GM19193 (cell line): Measurements from ENCODE around the gene MARK3.

Experiments
- POLR2A ChIP-seq: IDR thresholded peaks from 4 replicates; pipeline ENCODE4 v1.6.1; 2011; ENCODE audit not compliant: insufficient read depth, insufficient read length; ENCODE audit errors: extremely low read depth

The MARK3 gene

DNA sequence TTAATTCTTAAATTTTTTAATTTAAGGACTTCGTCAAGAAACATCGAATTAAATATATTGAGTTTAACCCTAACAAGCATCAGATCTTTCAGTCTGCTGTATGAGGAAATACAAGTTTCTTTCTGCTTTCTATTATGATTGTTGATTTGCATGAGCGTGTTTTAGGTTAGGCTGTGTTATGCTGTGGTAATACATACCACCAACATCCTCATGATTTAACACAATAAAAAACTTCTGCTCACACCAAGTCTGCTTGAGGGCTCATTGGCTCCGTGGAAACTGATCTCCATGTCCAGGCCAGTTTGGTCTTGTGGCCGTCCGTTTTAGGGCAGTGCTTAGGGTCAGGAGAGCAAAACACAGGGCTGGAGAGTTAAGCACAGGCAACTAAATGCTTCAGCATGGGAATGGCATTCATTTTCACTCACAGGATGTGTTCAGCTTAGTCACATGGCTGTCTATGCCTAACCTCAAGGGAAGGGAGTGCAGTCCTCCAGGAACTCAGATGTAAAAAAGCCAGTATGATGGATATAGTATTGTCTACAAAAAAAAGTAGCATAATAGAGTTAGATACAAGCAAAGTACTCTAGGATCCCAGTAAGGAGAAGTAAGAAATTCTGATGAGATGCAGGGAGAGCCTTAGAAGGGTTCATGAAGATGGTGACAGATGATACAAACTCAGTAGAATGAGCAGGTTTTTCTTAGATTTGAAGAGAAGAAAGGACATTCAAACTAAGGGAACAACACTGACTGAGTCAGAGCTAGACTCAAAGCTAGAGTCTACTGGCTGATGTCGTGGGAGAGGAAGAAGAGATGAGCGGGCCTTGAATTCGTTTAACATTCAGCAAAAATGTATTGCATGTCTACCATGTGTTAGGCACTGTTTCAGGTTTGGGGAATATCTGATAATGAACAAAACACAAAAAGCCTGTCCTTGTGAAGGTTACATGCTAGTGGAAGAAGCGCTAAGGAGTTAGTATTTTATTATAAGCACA, 16.3 kb downstream of the MARK3 start:
- TF ChIP-seq POLR2A = no peak

DNA sequence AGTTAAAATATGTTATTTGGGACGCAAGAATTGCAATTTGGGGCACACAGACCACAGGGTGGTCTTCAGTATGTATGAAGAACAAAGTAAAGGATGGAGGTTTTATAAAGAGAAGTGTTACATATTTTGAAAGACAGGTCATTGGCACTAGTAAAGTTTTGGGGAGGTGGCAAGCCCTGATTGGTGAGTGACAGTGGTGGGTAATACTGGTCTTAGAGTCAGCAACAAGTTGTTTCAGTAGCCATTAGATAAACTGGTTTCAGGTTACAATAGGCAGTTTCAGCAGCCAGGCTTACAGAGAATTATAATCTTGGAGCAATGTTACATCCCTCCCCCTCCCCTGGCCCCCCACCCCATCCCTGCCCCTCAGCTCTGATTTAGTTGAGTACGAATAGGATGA, 17.5 kb downstream of the MARK3 start:
- no peak for TF ChIP-seq POLR2A

DNA sequence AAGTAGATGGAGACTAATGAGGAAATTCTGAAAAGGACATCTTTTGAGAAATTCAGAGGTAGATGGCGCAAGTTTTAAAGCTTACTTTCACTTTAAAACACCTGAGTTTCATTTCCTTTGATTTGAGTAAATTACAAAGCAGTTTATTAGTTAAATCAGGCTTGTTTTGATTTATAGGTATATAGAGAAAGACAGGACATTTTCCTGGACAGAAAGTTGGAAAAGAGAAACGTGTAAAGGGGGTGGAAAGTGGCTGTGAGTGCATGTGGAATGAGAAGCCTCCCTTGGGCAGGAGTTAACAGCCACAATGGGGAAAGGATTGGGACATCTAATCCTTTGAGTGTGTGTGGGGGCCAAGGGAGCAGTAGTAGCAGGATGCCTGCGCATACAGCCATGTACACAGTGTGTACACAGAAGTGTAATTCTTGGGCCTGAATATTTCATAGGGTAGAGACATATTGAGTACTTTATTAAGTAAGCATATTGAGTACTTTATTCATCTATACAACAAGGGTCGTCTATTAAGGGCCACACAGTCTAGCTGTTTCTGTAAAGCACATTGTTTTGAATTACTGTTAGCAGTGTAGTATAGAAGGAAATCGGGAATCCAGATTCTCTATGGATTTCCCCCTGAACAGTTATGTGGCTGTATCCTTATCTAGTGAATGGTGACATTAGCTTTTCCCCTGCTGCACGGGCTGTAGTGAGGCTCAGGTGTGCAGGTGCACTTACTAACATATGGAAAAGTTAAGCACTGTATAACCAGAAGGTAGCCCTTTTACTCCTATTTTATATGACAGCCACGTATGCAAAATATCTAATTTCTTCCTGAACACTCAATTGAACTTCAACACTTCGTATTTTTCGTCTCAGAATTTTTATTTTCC, 19.1 kb downstream of the MARK3 start:
- TF ChIP-seq POLR2A = no peak

DNA sequence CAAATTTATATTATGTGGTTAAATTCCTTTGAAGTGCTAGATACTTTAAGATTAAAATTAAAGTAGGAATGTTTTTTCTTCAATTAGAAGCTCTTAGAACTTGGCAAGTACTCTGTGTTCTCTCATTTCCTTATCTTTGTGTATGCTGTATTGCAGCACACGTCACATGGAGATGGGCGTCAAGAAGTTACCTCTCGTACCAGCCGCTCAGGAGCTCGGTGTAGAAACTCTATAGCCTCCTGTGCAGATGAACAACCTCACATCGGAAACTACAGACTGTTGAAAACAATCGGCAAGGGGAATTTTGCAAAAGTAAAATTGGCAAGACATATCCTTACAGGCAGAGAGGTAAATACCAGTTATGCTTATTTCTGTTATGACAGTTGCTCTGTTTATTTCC, 19.7 kb downstream of the MARK3 start:
- TF ChIP-seq POLR2A = no peak

DNA sequence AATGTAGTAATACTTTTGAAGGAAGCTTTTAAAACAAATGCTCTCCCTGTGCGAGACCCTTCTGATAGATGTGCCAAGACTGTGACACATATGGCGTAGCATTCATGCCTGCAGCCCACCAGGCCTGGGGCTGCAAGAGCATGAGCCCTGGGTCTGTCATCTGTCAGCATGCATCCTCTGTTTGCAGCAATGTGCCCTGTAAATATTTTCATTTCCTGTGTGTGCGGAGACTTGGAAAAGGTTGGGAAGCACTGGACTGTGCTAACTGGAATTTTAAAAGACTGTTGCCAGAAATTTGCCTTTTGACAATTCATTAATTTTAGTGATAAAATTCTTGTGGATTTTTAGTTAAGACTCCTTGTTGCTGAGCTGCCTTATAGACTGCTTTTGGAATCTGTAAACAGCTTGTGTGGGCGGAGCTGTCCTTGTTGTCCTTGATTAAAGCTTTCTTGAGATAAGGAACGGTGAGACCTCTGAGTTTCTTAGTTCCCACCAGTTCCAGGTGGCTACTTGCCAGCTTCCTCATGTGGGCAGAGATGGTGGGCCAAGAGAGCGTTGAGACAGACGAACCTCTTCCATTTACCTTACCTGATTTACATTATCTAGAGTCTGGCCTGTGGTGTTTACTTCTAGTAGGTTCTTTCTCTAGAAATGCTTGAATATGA, 23.4 kb downstream of the MARK3 start:
- no peak for TF ChIP-seq POLR2A

DNA sequence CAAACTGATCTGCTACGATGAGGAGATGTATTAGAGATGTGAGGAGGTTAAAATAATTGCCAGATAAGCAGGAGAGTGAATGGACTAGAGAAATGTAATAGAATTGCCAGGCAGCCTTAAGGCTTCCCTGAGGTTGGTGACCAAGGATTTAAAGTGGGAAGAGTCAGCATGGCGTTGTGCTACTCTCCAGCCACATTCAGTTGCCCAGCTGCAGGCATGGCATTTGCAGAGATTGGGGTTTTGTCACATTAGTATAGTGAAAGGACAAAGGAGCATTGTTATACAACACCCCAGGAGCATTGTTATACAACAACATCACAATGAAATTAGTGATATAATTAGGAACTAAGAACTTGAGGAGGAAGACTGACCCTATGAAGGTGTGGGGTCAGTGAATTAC, 31.7 kb downstream of the MARK3 start:
- no peak for TF ChIP-seq POLR2A

DNA sequence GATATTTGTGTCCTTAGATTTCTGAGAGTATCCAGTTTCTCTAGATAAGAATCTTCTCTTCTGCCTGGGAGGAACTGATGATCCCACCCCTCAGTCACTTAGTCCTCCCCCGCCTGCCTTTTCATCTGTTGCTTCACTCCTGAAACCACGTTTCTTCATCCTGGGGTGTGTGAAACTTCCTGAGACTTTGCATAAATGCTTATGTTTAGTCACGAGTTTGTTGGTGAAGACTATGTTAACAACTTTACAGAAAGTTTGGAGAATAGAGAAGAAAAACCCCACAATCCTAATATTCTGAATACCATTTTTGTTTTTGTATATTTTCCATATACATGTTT, 33.2 kb downstream of the MARK3 start:
- TF ChIP-seq POLR2A = no peak

DNA sequence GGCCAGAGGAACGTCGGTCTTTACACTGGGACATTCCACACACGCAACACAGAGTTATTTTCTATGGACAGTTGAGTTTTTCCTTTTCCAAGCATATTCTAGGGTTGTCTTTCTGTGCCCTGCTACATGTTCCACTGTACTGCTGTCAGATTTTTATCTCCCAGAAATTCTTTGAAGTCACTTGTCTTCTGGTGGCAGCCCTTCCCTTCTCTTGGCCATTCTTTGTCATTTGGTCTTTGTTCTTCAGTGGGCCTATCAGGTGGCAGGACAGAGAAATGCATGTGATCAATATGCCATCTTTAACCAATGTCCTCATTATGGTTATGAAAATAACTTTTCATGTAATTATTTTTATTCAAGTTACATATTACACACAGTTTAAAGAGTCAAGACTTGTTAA, 36.3 kb downstream of the MARK3 start:
- TF ChIP-seq POLR2A = no peak

DNA sequence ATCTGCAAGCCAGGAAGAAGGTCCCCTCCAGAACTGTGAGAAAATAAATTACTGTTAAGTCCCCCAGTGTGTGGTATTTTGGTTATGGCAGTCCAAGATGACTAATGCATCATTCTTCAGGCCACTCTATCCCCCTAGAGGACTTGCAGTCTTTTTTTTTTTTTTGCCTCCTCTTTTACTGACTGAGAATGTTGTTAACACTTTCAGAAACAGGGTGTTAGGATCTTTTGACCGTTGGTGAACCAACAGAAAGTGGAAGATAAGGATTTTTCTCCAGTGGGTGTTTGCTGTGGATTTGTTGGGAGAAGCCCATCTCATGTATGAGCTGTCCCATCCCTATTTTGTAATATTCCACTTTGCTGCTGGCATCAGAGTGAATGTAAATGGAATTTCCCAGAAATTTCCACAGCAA, 37.8 kb downstream of the MARK3 start:
- no peak for TF ChIP-seq POLR2A

DNA sequence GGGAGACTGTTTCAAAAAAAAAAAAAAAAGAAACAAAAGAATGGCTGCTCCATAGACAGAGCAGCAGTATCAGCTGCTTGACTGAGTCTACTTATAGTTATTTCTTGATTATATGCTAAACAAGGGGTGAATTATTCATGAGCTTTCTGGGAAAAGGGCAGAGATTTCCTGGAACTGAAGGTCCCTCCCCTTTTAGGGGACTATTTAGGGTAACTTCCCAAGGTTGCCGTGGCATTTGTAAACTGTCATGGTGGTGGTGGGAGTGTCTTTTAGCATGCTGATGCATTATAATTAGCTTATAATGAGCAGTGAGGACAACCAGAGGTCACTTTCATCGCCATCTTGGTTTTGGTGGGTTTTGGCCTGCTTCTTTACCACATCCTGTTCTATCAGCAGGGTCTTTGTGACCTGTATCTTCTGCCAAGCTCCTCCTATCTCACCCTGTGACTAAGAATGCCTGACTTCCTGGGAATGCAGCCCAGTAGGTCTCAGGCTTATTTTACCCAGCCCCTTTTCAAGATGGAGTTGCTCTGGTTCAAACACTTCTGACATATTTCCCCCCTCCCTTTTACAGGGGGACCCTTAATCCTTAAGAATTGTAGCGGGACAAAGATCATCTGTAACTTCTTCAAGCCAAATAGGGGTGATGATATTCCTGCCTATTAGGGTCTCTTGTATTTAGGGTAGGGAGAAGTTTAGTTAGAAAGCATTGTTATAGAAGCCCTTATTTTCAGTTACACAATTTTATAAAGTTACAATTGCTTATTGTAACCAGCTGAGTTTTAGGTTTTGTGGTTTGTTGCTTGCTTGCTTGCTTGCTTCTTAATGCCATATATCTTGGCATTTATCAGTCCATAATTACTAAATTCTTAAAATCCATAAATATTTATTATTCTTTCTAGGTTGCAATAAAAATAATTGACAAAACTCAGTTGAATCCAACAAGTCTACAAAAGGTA, 42.5 kb downstream of the MARK3 start:
- no peak for TF ChIP-seq POLR2A

DNA sequence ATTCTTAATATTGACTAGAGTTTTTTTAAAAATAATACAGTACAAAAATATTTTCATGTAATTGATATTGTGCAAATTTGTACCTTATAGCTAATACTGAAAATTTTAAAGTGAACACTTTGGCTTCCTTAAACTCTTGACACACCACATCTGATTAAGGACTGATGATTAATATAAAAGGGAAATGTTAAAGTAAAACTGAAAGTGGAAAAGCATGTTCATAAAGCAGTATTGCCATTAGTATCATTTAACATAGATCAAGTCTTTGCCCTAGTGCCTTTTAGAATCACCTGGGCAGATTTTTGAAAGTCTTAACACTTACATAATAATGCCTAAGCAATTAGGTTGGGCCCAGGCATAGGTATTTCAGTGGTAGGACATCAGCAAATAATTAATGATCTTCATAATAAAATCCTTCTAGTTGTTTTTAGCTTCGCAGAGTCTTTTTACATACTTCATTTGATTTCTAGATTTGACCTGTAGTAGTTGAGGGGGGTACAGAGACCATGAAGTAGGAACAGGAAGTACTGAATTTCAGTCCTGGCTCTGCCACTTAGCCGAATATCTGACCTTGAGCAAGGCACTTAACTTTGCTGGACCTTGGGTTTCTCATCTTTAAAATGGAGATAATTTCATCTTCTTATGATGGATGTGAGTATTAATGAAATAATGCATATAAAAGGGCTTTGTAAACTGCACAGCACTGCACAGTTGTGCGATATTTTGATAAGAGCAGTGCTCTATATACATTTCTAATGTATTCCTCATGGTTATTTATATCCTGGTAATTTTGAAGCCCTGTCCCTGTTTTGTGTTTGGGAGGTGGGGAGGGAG, 43.7 kb downstream of the MARK3 start:
- TF ChIP-seq POLR2A = no peak

DNA sequence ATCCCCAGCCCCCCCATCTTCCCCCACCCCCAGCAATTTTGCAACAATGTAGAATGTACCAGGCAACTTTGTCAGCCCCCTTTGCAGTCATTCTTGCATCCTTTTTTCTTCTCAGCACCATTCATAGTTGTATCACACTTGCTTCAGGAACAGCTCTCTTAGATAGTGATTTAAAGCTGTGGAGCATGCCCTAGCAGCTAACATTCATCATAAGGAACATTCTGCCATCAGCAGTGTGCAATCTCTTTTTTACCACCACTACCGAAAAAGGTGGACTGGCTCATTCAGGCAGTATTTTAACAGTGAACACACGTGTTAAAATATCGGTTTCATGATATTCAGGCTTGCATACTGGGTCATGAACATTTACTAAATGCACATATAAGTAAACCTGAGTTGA, 45.1 kb downstream of the MARK3 start:
- no peak for TF ChIP-seq POLR2A

DNA sequence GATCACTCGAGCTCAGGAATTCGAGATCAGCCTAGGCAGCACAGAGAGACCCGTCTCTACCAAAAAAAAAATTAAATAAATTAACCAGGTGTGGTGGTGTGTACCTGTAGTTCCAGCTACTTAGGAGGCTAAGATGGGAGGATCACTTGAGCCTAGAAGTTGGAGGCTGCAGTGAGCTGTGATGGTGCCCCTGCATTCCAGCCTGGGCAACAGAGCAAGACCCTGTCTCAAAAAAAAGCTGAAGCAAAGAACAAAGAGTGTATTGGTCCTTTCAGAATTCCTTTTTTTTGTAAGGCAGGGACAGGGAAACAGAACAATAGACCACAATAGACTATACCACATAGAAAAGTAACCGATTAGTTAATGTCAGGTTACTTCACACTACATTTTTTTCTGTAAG, 47.4 kb downstream of the MARK3 start:
- no peak for TF ChIP-seq POLR2A
